LoVo (cell line): ENCODE data around the gene GPX4.

Source experiments
- DNase-seq: peaks from one replicate; pipeline ENCODE4 v3.0.0-alpha.2; 2016; ENCODE audit warnings: low spot score

Gene GPX4

DNA sequence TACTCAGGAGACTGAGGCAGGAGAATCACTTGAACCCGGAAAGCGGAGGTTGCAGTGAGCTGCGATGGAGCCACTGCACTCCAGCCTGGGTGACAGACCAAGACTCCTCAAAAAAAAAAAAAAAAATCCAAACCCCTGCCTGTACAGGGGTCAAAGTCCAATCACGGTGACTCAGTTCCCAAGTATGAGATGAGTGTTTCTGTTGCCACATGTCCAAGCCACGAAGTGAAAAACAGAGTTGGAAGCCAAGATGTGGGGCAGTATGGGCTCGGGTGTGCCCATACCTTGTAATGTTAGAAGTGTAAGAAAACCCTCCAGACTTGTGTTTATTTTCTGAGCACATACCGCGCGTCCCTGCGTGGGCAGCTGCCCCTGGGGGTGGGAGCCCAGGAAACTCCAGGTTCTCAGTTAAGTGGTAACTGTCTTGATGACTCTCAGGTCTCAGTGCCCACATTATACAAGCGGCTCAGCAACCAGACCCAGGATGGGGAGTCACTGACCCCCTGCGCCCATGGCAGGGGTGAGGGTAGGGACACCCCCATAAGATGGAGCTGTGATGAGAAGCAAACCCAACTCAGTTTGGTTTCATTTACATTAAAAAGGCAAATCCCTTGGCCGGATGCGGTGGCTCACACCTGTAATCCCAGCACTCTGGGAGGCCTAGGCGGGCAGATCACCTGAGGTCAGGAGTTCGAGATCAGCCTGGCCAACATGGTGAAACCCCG, 1.2 kb upstream of the GPX4 start:
- peak; percentile 97 for DNase-seq

DNA sequence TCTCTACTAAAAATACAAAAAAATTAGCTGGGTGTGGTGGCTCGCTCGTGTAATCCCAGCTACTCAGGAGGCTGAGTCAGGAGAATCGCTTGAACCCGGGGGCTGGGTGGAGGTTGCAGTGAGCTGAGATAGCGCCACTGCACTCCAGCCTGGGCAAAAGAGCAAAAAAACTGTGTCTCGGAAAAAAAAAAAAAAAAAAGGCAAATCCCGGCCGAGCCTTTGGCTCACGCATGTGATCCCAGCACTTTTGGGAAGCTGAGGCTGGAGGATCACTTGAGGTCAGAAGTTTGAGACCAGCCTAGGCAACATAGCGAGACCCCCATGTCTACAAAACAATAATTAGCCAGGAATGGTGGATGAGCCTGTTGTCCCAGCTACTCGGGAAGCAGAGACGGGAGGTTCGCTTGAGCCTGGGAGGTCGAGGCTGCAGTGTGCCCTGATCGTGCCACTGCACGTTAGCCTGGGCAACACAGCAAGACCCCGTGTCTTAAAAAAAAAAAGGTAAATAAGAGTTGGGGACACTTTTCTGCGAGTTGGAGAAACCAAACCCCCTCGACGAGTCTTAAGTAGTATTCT, 574 bp upstream of the GPX4 start:
- DNase-seq, result no peak

DNA sequence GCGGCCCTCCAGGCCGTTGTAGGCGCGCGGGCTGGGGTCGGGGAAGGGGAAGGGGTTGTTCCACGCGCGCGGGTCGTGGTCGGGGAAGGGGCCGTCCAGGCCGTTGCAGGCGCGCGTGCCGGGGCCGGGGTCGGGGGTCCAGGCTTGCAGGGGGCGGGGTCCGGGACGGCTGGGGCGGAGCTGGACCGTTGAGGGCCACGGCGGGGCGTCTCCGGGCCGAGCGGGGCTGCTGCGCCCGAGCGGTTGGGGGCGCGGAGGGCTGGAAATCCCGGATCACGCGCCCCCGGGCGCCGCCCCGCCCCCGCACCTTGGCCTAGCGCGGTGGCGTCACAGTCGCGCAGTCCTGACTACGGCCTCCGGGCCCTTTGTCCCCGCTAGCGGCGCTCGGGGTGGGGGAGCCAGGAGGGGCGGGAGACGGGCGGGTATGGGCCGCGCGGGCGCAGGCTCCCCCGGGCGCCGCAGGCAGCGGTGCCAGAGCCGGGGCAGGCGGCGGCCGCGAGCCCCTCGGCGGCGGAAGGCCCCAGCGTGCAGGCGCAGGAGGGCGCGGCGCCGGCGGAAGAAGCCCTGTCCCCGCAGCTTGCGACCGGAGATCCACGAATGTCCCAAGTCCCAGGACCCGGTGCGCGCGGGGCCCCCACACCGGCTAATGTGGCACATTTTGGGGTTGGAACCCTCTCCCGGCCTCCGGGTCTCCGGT, 665 bp downstream of the GPX4 start:
- peak; percentile 75 for DNase-seq

DNA sequence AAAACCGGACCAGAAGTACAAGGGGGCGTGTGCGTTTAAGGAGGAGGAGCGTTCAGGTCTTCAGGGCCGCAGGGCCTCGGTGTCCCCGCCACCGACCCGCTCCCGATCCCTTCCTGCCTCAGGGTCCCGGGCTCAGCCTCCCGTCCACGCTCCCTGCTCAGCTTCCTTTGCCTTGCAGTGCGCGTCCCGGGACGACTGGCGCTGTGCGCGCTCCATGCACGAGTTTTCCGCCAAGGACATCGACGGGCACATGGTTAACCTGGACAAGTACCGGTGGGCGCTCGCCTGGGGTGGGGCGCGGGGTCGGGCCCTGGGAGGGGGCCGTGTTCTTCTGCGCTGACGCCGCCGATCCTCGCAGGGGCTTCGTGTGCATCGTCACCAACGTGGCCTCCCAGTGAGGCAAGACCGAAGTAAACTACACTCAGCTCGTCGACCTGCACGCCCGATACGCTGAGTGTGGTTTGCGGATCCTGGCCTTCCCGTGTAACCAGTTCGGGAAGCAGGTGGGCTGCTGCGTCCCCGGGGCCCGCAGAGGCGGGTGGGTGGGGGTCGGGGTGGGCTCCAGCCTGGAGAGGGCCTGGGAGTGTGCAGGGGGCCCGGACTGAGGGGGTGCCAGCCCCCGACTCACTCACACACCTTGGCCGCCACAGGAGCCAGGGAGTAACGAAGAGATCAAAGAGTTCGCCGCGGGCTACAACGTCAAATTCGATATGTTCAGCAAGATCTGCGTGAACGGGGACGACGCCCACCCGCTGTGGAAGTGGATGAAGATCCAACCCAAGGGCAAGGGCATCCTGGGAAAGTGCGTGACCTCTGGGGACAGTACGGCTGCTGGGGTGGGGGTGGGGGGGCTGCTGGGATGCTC, 1.4 kb downstream of the GPX4 start:
- DNase-seq, result peak; percentile 23

DNA sequence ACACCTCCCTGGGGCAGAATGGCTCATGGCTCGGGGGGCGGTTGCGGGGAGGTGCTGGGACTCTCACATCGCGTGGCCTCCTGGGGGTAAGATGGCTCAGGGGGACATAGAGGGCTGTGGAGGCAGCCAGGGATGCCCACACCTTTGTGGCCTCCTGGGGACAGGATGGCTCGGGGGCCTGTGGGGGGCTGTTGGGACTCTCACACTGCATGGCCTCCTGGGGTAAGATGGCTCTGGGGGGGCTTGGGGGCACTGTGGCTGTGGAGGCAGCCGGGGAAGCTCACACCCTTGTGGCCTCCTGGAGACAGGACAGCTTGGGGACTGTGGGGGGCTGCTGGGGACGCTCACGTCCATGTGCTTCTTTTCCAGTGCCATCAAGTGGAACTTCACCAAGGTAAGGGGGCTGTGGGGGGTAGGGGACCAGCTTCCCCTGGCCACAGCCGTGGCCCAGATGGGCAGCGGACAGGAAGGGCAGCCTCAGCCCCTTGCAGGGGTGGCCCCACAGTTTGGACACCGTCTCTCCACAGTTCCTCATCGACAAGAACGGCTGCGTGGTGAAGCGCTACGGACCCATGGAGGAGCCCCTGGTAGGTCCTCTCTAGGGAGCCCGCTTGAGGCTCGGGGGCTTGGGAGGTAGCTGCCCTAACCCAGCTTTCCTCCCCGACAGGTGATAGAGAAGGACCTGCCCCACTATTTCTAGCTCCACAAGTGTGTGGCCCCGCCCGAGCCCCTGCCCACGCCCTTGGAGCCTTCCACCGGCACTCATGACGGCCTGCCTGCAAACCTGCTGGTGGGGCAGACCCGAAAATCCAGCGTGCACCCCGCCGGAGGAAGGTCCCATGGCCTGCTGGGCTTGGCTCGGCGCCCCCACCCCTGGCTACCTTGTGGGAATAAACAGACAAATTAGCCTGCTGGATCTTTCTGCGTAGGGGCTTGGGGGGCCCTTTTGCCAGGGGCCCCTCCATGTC, 2.4 kb downstream of the GPX4 start:
- no peak for DNase-seq

DNA sequence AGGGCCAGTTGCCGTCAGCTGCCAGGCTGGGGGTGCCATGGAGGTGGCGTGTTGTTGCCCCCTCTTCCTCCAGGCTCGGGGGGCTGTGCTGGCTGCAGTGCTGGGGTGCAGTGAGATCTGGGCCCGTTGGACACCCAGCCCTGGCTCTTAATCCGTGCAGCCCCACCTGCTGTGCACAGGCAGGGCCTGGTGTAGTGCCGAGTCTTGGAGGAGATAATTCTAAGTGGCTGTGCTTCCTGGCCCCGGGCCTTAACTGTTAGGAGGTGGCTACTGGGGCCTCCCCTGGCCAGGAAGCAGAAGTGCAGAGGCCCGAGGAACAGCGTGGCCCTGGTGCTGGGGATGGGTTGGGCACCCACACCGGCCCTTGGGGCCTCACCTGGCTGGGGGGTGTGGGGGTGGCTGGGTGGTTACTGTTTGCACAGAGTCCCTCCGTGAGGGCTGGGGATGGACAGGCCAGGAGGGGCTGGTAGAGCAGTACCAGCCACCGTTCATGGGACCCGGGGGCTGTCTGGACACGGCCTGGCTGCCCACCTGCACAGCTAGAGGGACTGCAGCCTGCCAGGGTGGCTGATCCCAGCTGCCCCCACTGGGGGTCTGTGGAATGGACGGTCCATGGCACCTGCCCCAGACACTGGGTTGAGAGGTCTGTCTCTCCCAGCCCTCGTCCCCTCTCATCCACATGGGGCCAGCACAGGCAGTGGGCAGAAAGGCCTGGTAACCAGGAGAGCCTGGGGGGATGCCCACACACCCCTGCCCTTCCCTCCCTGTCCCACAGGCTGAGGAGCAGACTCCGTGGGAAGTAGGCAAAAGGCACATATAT, 3.3 kb downstream of the GPX4 start:
- no peak for DNase-seq

DNA sequence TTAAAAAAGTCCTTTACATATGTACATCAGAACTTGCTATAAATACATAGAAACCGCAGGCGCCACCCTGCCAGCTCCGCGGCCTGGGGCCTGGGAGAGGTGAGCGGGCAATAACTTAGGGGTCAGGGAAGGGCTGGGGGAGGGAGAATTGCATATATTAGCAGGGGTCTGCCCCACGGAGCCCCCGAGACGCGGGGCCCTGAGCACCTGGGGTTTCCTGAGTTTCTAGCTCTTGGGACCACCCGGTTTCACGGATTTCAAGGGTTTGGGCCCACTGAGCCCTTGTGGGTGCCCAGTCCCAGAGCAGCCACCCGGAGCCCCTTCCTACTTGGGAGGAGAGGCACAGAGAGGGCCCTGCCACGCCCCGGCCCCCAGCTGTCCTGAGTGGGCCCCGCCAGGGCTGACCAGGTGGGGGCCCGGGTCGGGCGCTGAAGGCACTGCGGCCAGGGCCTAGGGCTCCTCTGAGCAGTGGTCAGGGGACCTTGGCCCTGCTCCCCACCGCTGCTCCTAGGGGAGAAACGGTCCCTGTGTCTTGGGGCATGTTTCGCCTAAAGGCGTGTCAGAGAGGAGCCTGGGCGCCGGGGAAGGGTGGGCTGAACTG, 4.0 kb downstream of the GPX4 start:
- no peak for DNase-seq

DNA sequence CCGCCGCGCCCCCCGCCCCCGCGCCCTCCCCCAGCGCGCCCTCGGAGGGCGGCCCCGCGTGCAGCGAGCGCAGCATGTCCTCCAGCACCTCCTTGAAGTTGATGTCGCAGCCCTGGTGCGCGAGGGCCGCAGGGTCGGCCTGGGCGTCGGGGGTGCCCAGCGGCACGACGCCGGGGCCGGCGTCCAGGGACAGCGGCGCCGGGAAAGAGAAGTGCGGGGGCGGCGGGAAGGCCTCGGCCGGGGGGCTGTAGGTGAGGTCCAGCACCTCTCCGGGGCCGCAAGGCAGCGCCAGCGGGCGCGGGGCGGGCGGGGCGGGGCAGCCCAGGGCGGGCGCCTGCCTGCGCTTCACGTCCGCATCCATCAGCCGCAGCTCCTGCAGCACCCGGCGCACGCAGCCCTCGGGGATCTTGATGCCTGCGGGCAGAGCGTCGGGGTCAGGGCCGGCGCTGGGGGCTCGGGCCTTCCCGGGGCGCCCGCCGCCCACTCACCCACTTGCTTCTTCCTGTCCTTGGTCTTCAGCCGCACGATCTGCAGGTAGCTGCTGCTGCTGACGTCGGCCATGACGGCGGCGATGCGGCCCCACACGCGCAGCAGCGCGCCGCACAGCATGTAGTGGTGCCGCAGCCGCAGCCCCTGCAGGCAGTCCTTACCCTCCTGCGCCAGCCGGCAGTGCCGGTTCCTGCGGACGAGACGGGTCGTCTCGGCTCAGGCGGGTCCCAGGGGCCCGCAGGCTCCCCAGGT, 4.7 kb downstream of the GPX4 start:
- DNase-seq, result no peak

DNA sequence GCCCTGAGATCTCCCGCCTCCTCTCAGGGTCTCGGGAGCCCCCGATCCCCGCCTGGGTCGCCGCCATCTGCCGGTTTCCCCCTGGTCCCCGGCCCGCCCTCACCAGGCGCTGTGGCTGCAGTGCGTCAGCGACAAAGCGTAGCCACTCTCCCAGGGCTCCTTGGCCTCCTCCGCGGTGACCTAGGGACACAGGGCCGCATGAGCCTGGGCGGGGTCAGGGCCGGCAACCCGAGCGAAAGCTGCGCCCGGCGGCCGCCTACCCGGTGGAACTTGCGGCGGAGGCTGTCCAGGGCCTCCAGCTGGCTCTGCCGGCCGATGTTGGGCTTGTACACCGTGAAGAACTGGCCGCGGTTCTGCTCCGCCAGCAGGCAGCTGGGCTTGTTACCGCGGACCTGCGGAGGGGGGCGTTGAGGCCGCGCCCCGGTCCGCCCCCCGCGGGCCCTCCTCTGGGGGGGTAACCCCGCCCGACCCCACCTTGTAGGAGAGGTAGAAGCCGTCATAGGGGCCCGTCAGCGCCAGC, 5.3 kb downstream of the GPX4 start:
- DNase-seq, result no peak

DNA sequence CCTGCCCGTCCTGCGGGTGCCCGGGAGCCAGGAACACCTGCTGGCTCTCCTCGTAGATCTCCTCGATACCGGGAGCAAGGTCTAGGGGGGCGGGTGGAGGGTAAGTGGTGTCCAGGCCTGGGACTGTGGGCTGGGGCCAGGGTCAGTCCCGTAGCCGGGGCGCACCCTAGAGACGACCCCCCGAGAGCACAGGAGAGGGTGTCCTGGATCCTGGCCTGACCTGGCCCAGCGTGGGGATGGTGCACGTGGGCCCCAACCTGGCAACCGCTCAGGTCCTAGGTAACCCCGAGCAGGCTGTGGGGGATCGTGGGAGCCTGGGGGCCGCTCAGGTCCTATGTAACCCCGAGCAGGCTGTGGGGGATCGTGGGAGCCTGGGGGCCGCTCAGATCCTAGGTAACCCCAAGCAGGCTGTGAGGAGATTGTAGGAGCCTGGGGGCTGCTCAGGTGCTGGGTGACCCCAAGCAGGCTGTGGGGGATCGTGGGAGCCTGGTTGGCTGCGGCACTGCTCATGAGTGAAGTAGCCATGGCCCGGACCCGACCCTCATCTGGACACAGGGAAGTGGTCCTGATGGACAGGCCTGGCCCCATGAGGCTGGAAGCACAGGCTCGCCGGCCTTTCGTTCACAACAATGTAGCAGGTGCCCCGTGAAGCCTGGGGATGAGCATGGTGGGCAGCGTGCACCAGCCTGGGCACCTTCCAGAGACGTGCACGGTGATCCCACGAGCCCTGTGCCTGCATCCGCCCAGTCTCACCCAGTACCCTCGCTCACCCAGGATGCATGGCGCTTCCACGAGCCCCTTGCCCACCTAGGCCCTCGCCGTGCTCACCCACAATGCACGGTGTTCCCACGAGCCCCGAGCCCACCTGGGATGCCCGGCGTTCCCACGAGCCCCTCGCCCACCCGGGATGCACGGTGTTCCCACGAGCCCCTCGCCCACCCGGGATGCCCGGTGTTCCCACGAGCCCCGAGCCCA, 6.2 kb downstream of the GPX4 start:
- no peak for DNase-seq

DNA sequence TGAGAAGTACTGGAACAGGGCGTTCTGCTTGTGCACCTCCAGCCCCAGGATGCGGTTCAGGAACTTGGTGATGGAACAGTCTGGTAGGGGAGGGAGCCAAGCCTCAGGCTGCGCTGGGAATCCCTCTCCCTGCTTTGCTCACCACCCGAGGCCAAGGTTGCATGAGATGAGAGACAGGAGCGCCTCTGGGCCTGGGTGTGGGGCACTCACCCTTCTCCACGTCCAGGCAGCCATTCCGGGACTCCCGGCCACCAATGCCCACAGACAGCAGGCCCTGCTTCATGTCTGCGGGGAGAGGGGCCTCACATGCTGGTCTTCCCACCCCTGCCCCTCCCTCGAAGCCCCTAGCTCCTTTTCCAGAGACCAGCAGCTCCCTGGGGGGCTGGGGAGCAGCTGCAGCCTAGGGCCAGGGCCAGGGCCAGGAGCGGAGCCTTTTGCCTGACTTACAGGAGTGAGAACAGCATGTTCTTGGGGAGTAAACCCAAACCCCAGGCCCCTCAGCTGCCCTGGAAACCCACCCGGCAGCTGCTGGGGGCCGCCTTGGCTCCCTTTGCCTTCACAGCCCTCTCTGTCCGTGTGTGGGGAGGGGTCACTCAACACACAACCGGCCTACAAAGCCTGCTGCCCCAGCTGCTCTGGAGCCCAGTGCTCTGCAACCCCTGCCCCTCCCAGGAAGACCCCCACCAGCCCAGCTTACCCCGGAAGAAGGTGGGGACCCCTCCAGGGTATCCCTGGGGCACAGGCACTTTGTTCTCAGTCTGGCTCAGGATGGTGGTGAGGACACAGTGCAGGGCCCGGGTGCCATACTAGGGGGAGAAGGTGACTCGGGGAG, 7.2 kb downstream of the GPX4 start:
- no peak for DNase-seq

DNA sequence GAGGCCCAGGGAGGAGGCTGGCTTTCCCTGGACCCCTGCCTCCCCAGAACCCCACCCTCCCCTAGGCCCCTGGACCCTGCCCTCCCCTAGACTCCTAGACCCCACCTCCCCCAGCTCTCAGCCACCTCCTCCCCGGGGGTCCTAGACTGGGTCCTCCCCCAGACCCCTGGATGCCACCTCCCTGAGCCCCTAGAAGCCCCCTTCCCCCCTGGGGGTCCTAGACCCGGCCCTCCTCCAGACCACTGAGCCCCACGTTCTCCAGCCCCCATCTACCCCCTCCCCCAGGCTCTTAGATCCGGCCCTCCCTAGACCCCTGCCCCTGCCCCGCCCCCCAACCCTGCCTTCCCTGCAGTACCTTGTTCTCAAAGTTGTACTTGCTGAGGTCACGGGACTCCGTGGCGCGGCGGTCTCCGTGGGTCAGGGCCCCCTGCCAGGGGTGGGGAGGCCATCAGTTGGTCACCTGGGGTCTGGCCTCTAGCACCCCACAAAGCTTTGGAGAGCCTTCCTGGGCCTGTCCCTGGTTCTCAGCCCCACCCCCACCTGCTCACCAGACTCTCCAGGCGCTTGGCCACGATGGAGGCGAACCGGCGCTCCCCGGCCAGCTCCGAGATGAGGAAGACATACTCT, 8.0 kb downstream of the GPX4 start:
- no peak for DNase-seq

DNA sequence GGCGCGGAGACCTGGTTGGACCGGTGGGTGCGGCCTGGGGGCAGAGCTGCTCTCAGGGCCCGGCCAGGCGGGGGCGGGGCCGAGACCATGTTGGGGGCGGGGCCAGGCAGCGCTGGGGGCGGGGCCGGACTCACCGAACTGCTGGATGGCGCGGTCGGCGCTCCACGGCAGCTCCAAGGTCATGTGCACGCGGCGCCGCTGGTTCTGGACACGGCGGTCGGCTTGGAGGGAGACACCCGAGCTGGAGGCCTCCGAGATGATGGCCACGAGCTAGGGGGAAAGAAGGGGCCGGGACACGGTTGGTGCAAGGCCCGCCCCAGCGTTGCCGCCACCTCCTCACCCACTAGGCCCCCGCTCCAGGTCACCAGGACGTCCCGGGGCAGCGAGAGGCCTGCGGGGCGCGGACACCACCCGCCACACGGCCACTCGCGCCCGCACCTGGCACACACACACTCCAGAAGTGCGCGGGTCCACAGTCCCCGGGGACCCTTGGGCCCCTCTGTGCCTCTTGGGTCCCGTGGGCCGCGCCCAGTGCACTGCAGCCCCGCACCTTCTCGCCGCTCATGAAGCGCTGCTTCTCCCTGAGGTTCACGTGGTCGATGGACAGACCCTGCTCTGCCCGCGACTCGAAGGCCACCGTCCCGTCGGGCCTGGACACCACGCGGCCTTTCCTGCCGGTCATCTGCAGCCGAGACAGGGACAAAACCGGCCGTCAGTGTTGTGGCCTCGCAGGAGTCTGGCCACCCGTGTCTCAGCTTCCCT, 8.7 kb downstream of the GPX4 start:
- DNase-seq, result no peak

DNA sequence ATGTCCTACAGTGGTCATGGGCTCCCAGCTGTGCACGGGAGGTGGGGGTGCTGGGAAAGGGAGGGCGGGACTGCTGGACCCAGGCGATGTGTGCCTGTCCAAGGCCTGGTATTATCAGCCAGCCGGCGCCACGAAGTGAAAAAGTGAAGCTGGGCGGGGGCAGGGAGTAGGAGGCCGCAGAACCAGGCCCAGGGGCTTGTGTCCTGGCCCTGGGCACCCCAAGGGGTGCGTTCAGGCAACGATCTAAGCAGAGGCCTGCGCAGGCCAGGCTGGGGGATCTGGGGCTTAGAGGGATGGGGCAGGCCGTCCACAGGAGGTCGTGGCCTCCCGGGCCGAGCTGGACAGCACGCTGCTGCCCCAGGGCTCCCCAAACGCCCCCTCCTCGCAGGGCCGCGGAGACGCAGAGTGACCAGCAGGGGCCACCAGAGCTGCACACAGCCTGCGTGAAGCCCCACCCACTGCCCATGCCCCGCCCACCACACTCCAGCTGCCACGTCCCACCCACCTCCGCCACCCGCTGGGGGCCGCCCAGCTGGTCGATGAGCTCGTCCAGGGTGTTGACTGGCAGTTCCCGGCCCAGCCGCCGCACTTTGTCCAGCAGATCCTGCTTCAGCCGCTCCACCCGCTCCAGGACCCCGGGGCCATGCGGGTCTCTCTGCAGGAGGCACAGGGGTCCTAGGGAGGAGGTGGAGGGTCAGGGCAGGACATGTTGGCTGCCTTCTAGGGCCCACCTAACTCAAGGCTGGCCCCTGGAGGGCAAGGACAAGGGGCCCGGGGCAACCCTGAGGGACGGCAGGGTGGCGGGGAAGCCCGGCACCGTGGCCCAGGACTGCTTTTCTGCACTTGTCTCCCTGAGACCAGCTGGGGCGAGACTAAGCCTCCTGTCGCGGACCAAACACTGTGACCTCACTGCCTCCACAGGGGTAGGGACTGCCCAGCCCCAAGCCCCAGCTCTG, 9.5 kb downstream of the GPX4 start:
- peak; percentile 58 for DNase-seq
